DOHH2 (cell line): ENCODE data around the gene APH1B.

Source experiments
- H3F3A ChIP-seq: fragments of 200-600 bp; sonication (generic), shearing (Covaris generic); 2 replicates; pipeline ENCODE4 v1.6.0; 2016; ENCODE audit warnings: antibody characterized with exemption, mild to moderate bottlenecking; ENCODE audit not compliant: control insufficient read depth, insufficient read depth
- H3K27ac ChIP-seq: fragments of 200-600 bp; sonication (generic); 2 replicates; pipeline ENCODE4 v1.5.1; 2014; ENCODE audit warnings: low read depth, mild to moderate bottlenecking, low read length, moderate library complexity
- H3K27me3 ChIP-seq: fragments of 200-600 bp; sonication (generic); 2 replicates; pipeline ENCODE4 v1.6.1; 2014; ENCODE audit warnings: mild to moderate bottlenecking, low read length, mixed read lengths; ENCODE audit not compliant: control insufficient read depth
- H3K36me3 ChIP-seq: fragments of 200-600 bp; sonication (generic); 2 replicates; pipeline ENCODE4 v1.6.1; 2014; ENCODE audit warnings: mild to moderate bottlenecking, low read length, moderate library complexity, mixed read lengths; ENCODE audit not compliant: control insufficient read depth
- H3K4me1 ChIP-seq: fragments of 200-600 bp; sonication (generic); 2 replicates; pipeline ENCODE4 v1.6.1; 2014; ENCODE audit warnings: mild to moderate bottlenecking, low read length, mixed read lengths; ENCODE audit not compliant: control insufficient read depth
- H3K4me2 ChIP-seq: fragments of 200-600 bp; sonication (generic); 2 replicates; pipeline ENCODE4 v1.6.0; 2014; ENCODE audit warnings: mild to moderate bottlenecking, low read length, moderate library complexity
- H3K4me3 ChIP-seq: fragments of 200-600 bp; sonication (generic); 2 replicates; pipeline ENCODE4 v1.5.1; 2014; ENCODE audit warnings: mild to moderate bottlenecking, low read length, mixed read lengths
- H3K79me2 ChIP-seq: fragments of 200-600 bp; sonication (generic); 2 replicates; pipeline ENCODE4 v1.6.1; 2014; ENCODE audit warnings: mild to moderate bottlenecking, low read length, mixed read lengths; ENCODE audit not compliant: control insufficient read depth
- H3K9me2 ChIP-seq: fragments of 200-600 bp; sonication (generic); replicated peaks from 2 replicates; pipeline ENCODE4 v1.6.1; 2014; ENCODE audit warnings: mild to moderate bottlenecking, low read length, mixed read lengths; ENCODE audit not compliant: control insufficient read depth
- H3K9me3 ChIP-seq: fragments of 200-600 bp; sonication (generic); 2 replicates; pipeline ENCODE4 v1.6.1; 2014; ENCODE audit warnings: antibody characterized with exemption, low read length, mixed read lengths; ENCODE audit not compliant: control insufficient read depth, insufficient read depth
- H4K20me1 ChIP-seq: fragments of 200-600 bp; sonication (generic); 2 replicates; pipeline ENCODE4 v1.6.0; 2014; ENCODE audit warnings: low read depth, mild to moderate bottlenecking, antibody characterized with exemption, low read length, moderate library complexity; ENCODE audit not compliant: control insufficient read depth, insufficient read depth
- EZH2phosphoT487 ChIP-seq: fragments of 200-600 bp; sonication (generic); IDR thresholded peaks from 2 replicates; pipeline ENCODE4 v1.6.1; 2017; ENCODE audit warnings: borderline replicate concordance, mild to moderate bottlenecking, antibody characterized with exemption, low read length, moderate library complexity, mixed read lengths
- TF ChIP-seq, protein P1 (sequence below): fragments of 200-600 bp; sonication (generic); IDR thresholded peaks from one replicate; pipeline ENCODE4 v1.5.1; 2014; ENCODE audit warnings: antibody characterized with exemption, mild to moderate bottlenecking, low read depth, low read length; ENCODE audit not compliant: poor library complexity, severe bottlenecking

APH1B gene

DNA sequence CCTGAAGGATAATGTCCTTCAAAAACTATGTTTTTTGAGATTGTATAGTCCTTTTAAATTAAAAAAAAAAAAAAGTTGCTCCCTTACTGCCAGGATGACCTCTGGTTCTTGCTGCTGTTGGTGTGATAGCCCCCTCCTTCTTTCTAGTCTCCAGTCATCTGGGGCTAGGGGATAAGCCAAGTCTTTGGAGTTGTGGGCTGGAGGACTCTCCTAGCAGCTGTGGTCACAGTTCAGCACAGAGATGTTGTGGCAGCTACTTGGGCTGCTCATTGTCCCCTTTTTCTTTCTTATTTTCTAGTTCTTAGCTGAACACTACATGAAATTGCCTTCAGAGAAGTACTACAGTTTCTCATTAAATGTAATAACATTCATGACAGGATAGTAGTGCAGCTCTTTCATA lies 39.2 kb upstream of the APH1B start:
- TF ChIP-seq, protein P1, sequence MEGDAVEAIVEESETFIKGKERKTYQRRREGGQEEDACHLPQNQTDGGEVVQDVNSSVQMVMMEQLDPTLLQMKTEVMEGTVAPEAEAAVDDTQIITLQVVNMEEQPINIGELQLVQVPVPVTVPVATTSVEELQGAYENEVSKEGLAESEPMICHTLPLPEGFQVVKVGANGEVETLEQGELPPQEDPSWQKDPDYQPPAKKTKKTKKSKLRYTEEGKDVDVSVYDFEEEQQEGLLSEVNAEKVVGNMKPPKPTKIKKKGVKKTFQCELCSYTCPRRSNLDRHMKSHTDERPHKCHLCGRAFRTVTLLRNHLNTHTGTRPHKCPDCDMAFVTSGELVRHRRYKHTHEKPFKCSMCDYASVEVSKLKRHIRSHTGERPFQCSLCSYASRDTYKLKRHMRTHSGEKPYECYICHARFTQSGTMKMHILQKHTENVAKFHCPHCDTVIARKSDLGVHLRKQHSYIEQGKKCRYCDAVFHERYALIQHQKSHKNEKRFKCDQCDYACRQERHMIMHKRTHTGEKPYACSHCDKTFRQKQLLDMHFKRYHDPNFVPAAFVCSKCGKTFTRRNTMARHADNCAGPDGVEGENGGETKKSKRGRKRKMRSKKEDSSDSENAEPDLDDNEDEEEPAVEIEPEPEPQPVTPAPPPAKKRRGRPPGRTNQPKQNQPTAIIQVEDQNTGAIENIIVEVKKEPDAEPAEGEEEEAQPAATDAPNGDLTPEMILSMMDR: no peak
- TF ChIP-seq EZH2phosphoT487: no peak
- Histone ChIP-seq H3K27me3 (no peaks in the 10 kb centered on the region), H3K9me3 (no peaks in the 10 kb centered on the region), H3K27ac (no peak overlapping the region), H3K79me2 (peaks cover 19% of the 10 kb centered on the region), H3K4me1 (peaks cover 22% of the 10 kb centered on the region), H3K4me2 (no peak overlapping the region), H3F3A (no peaks in the 10 kb centered on the region), H3K4me3 (no peak overlapping the region), H4K20me1 (no peaks in the 10 kb centered on the region), H3K9me2 (no peaks in the 10 kb centered on the region), H3K36me3 (no peaks in the 10 kb centered on the region)

DNA sequence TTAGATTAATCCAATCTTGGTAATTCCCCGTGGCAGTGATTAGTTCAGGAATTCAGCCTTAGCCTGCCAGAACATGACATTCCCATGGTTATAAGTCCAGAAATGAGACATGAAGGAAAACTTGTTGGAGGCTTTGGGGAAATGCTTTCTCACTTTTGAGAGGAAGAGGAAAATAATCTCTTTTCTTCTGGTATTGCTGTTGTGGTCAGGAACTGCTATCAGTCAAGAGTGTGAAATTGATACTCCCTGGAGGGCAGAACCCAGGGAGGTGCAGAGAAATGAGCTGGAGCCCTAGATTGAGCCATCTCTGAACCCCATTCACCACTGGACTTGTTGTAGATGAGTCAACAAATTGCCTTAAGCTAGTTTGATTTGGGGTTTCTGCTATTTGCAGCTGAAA lies 38.6 kb upstream of the APH1B start:
- Histone ChIP-seq H3K27ac (no peak overlapping the region), H4K20me1 (no peaks in the 10 kb centered on the region), H3K27me3 (no peaks in the 10 kb centered on the region), H3K36me3 (no peaks in the 10 kb centered on the region), H3K4me3 (no peak overlapping the region), H3K79me2 (peaks cover 19% of the 10 kb centered on the region), H3K4me2 (no peak overlapping the region), H3K9me2 (no peaks in the 10 kb centered on the region), H3K4me1 (peaks cover 22% of the 10 kb centered on the region), H3F3A (no peaks in the 10 kb centered on the region), H3K9me3 (no peaks in the 10 kb centered on the region)
- no peak for TF ChIP-seq EZH2phosphoT487
- TF ChIP-seq, protein P1: no peak

GRCh38 chr15:63240109-63240508 lies 37.3 kb upstream of the APH1B start:
- H3K27ac ChIP-seq: no peak overlapping the region
- no peaks in the 10 kb centered on the region for H4K20me1 ChIP-seq
- H3K4me1 ChIP-seq: peaks cover 27% of the 10 kb centered on the region
- H3K9me3 ChIP-seq: no peaks in the 10 kb centered on the region
- H3K4me2 ChIP-seq: no peak overlapping the region
- H3K27me3 ChIP-seq: no peaks in the 10 kb centered on the region
- H3K79me2 ChIP-seq: peaks cover 19% of the 10 kb centered on the region; the same call in 1 of the 2 replicates
- no peaks in the 10 kb centered on the region for H3K9me2 ChIP-seq
- no peaks in the 10 kb centered on the region for H3F3A ChIP-seq
- peaks cover 7% of the 10 kb centered on the region; the same call in 1 of the 2 replicates for H3K36me3 ChIP-seq
- no peak overlapping the region for H3K4me3 ChIP-seq
- TF ChIP-seq, protein P1: no peak
- no peak for TF ChIP-seq EZH2phosphoT487
